Hypothalamus (tissue), 51 donors: ENCODE data around the gene ATRNL1.
A peak's percentile ranks its signal among the peaks of the same experiment; 100 is the strongest.

ENCODE experiments used
- DNase-seq, 51 donors: peaks; one replicate each; lab custom pipeline; 2025; lab: John Stamatoyannopoulos, UW

ATRNL1 gene, protein sequence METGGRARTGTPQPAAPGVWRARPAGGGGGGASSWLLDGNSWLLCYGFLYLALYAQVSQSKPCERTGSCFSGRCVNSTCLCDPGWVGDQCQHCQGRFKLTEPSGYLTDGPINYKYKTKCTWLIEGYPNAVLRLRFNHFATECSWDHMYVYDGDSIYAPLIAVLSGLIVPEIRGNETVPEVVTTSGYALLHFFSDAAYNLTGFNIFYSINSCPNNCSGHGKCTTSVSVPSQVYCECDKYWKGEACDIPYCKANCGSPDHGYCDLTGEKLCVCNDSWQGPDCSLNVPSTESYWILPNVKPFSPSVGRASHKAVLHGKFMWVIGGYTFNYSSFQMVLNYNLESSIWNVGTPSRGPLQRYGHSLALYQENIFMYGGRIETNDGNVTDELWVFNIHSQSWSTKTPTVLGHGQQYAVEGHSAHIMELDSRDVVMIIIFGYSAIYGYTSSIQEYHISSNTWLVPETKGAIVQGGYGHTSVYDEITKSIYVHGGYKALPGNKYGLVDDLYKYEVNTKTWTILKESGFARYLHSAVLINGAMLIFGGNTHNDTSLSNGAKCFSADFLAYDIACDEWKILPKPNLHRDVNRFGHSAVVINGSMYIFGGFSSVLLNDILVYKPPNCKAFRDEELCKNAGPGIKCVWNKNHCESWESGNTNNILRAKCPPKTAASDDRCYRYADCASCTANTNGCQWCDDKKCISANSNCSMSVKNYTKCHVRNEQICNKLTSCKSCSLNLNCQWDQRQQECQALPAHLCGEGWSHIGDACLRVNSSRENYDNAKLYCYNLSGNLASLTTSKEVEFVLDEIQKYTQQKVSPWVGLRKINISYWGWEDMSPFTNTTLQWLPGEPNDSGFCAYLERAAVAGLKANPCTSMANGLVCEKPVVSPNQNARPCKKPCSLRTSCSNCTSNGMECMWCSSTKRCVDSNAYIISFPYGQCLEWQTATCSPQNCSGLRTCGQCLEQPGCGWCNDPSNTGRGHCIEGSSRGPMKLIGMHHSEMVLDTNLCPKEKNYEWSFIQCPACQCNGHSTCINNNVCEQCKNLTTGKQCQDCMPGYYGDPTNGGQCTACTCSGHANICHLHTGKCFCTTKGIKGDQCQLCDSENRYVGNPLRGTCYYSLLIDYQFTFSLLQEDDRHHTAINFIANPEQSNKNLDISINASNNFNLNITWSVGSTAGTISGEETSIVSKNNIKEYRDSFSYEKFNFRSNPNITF (N-terminal part only)

DNA sequence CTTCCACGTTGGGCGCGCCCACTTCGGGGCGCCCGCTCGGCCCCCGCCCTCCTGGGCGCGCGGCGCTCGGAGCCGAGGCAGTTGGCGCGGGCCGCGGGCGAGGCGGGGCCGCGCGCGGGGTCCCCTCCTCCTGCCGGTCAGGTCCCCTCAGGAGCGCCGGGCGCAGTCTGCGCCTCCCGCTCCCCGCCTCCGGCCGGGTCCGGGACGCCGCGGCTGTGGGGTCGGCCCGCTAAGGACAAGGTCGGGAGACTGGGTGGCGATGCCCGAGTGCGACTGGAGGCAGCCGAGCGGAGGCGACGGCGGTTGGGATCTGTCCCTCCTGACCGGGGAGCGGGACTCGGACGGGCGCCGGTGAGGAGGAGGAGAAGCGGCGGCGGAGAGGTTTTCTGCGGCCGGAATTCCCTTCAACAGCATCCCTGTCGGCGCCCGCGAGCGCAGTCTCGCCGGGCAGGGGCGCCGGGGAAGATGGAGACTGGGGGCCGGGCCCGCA lies at the start of gene ATRNL1:
Gene ATRNL1 (plus strand): TSS at position 80 of the 490 bp plus-strand sequence. CDS start 386 bp downstream, at position 466.
- DNase-seq = peak in 26 of 51 donors; percentile 3 to 64 (median 34)

DNA sequence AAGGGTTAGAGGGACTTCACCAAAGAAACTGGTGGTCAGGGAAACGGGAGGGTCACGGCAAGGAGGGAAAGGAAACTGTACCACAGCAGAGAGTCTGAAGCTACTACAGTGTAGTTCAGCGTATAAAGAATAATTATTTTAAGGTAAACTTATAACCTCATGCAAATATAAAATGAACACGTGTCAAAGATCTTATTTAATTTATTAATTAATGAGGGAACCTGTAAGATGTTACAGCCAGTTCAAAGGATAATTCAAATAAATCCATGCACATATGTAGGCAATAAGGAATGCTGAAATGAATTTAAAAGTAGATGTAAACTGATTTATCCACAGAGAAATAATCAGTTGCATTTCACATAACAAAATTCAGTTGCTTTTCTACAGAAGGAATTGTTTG lies 49.4 kb upstream of the ATRNL1 start:
- DNase-seq = no peak

GRCh38 chr10:115044891-115045290 lies 48.3 kb upstream of the ATRNL1 start:
- DNase-seq = no peak

GRCh38 chr10:115045499-115045898 lies 47.7 kb upstream of the ATRNL1 start:
- DNase-seq = peak in 2 of 51 donors; percentile 13 to 18

DNA sequence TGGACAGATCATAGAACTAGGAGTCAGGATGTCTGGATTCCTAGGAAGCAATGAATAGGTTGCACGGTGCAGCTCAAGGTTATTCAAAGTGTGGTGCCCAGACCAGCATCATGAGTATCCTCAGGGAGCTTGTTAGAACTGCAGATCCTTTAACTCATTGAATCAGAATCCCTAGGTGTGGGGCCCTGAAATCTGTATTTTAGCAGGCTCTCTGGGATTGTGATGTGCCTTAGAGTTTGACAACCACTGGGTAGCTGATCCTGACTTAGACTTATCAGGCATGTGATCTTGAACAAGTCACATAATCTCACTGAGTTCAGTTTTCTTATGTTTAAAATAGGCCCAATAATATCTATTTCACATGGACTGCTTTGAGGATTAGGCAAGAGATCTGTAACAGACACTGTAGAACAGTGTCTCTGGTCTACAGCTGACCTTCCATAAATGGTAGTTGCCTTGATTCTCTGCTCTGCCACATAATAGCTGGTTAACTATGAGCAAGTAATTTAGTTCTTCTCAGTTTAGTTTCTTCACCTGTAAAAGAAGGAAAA lies 46.4 kb upstream of the ATRNL1 start:
- DNase-seq = no peak

DNA sequence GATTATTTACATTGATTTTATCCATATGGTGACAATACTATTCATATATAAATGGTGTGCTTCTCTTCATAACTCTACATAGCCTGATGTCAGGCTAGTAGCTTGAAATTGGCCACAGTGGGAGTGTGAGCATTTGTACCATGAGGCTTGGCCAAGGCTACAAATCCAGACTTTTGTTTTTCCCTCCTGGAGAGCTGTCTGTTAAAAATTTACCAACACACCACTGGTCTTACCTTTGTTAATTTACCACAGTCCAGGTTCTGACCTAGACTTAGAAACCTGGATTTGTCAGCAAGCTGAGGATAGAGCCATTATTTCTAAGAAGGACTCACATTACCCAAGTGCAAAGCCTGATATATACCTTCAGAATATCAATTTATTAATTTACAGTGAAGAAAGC lies 45.5 kb upstream of the ATRNL1 start:
- DNase-seq = no peak

GRCh38 chr10:115049318-115049717 lies 43.8 kb upstream of the ATRNL1 start:
- DNase-seq = no peak

DNA sequence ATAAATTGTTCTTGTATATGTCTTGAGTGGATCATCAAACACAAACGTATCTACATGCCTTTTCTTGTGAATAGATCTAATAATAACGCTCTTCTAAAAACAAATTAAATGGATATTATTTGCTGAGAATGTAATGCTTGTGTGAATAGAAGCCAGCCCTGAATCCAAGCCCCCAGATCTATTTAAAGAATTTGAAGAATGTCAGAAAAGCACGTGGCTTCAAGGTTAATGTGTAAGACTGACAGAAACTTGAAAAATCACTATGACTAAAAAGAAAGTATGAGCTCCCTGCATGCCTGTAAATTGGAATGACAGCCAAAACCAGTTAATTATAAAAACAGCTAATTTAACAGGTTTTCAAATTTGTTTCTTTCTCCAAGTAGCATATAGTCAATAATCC lies 43.2 kb upstream of the ATRNL1 start:
- DNase-seq = no peak

- DNase-seq = no peak
These were observed 42.7 kb upstream of the ATRNL1 start for GRCh38 chr10:115050375-115051010.

DNA sequence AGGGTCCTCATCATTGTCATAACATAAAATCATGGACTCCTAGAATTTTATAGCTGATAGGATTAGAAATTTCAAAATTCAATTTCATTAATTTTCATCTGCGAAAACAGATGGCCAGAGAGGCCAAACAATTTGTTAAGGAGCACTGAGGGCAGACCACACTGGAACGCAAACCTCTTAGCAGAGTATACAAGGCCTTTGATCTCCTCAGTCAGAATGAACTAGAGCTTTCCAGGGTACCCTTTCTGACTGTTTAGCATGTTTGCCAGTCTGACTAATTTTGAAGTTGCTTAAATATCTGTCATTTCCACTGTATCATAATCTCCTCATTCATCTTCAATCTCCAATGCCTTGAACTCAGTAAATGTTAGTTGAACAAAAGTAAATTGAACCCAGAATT lies 41.9 kb upstream of the ATRNL1 start:
- DNase-seq = no peak

DNA sequence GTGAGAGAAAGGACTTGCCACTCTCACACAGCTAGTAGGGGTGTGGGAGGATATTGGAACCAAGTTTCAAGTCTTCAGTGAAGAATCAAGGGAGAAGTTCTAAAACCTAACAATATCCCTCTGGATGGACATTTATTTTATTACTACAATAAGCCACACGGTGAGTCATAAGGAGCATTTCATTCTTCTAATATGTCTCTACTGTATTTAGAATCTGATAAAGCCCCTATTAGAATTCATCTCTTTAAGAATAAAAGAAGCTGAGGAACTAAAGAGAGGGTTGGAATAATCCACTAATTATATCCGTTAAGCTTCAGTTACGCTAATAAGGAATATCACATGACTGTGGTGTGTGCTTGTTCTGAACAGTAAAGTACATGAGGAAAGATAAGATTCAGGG lies 40.9 kb upstream of the ATRNL1 start:
- DNase-seq = no peak

DNA sequence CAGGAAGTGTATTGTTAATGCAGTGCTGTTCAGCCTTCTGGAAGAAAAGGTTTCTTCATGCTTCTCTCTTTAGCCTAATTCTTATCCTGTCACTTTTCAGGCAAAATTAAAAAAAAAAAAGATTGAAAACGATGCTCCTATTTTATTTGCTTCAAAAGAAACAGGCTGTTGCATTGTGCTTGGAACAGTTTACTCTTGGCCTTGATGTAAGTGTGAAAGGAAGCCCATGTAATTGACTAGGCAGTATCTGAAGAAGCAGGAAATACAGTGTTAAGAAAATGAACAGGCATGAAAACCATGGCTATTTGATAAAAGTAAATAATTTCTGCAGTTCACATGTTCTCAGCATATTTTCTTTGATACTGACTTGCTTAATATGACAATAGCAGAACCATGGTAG lies 40.4 kb upstream of the ATRNL1 start:
- DNase-seq = no peak

- no peak for DNase-seq
These were observed 37.0 kb upstream of the ATRNL1 start for GRCh38 chr10:115056186-115056585.

DNA sequence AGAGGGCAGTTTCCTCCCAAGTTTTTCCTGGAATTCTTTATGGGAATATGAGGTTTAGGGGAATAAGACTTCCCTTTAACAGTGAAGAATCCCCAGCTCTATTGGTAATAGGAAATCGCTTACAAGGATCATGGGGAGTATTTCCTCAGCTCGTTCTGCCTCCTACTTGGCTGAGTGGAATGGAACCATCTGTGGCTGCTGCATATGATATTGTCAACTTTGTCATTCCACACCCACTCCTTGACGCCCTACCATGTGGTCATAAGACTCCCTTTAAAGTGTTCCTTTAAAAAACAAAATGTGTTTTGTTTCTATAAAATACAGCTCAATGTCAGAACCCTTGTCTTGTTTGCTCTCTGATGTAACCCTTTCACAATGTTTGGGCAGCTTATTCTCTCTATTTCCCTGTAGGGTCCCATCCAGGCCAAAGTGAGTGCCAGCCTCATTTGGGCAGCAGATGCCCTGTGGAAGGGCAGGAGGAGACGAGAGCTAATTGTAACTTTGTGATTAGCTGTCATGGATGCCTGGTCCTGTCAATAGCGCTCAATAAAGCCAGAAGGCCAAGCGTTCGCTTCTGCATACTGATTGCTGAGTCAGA lies 33.8 kb upstream of the ATRNL1 start:
- no peak for DNase-seq

GRCh38 chr10:115063701-115064658 lies 29.2 kb upstream of the ATRNL1 start:
- DNase-seq = no peak

DNA sequence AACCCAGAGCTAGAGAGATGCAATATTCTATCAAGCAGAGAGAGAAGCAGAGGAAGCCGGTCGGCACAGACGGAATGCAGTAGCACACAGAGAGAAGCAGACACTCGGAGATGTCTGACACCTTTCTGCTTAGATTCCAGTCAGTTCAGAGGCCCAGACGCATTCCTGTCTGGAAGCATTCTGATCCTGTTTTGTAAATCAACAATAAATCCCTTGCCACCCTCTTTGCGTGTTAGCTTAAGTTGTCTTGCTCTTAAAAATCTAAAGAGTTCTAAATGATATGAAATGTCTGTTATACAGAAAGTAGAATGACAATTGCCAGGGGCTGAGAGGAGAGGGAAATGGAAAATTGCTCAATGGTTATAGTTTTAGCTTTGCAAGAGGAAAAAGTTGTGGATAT lies 27.4 kb upstream of the ATRNL1 start:
- no peak for DNase-seq

- DNase-seq = no peak
These were observed 26.6 kb upstream of the ATRNL1 start for GRCh38 chr10:115066528-115066927.

- no peak for DNase-seq
These were observed 19.4 kb upstream of the ATRNL1 start for GRCh38 chr10:115073796-115074195.
